T-helper 2 cell treated with Interferon-gamma antibody and Interleukin-4, amounts not matched to agents 5 μg/mL and 100 μg/mL, for 36 hours (primary cell): ENCODE results near the gene DOCK2.
"Not testable (repeated sequence)": the region's sequence is repeated elsewhere in the genome, so short reads cannot be mapped to it uniquely, and the experiment has no call there.

Experiments
- DNase-seq: peaks from one replicate; pipeline ENCODE4 v3.0.0; 2021; ENCODE audit warnings: low spot score
- H3K27ac Mint-ChIP-seq: one replicate; pipeline ENCODE4 v1.8.0; 2021; ENCODE audit warnings: mild to moderate bottlenecking, mixed read lengths
- H3K27me3 Mint-ChIP-seq: one replicate; pipeline ENCODE4 v1.8.0; 2021; ENCODE audit warnings: low read depth, mixed read lengths
- H3K36me3 Mint-ChIP-seq: one replicate; pipeline ENCODE4 v1.8.0; 2021; ENCODE audit warnings: low read depth, mixed read lengths
- H3K4me1 Mint-ChIP-seq: one replicate; pipeline ENCODE4 v1.8.0; 2021; ENCODE audit warnings: low read depth, mixed read lengths
- H3K4me3 Mint-ChIP-seq: one replicate; pipeline ENCODE4 v1.8.0; 2022; ENCODE audit warnings: mild to moderate bottlenecking, moderate library complexity, mixed read lengths
- H3K9me3 Mint-ChIP-seq: one replicate; pipeline ENCODE4 v1.8.0; 2021; ENCODE audit warnings: mixed read lengths

Gene DOCK2

GRCh38 chr5:170075696-170076095 is 438.6 kb downstream of the DOCK2 start:
- H3K4me3 Mint-ChIP-seq = no peak overlapping the region
- no peak for DNase-seq
- no peaks in the 10 kb centered on the region for H3K9me3 Mint-ChIP-seq
- peaks cover 48% of the 10 kb centered on the region for H3K36me3 Mint-ChIP-seq
- H3K27me3 Mint-ChIP-seq = no peaks in the 10 kb centered on the region
- no peaks in the 10 kb centered on the region for H3K4me1 Mint-ChIP-seq
- no peak overlapping the region for H3K27ac Mint-ChIP-seq

- no peak for DNase-seq
- Mint-ChIP-seq H3K36me3 (peaks cover 46% of the 10 kb centered on the region), H3K27ac (no peak overlapping the region), H3K4me1 (no peaks in the 10 kb centered on the region), H3K27me3 (no peaks in the 10 kb centered on the region), H3K9me3 (no peaks in the 10 kb centered on the region), H3K4me3 (no peak overlapping the region)
Observed at GRCh38 chr5:170076211-170076610, 439.1 kb downstream of the DOCK2 start.

GRCh38 chr5:170076739-170077138 is 439.7 kb downstream of the DOCK2 start:
- Mint-ChIP-seq H3K36me3 (peaks cover 43% of the 10 kb centered on the region), H3K4me3 (no peak overlapping the region), H3K4me1 (no peaks in the 10 kb centered on the region), H3K27ac (no peak overlapping the region), H3K9me3 (no peaks in the 10 kb centered on the region), H3K27me3 (no peaks in the 10 kb centered on the region)
- DNase-seq = no peak

DNA sequence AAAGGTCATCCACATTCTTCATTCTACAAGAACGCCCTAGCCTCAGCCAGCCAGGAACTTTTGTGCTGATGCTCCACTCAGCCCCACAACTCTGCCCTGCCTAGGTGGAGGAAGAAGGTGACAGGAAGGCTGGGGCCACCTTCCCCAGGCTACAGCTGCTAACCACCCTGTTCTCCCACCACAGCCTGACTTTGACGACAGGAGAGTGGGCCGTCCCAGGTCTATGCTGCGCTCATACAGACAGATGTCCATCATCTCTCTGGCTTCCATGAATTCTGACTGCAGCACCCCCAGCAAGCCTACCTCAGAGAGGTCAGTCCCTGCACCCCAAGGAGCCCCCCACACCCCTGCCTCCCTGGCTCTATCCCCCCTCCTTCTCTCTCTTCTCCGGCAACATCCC is 440.5 kb downstream of the DOCK2 start:
- no peaks in the 10 kb centered on the region for H3K4me1 Mint-ChIP-seq
- no peaks in the 10 kb centered on the region for H3K9me3 Mint-ChIP-seq
- H3K36me3 Mint-ChIP-seq = peaks cover 48% of the 10 kb centered on the region
- no peak for DNase-seq
- no peaks in the 10 kb centered on the region for H3K27me3 Mint-ChIP-seq
- H3K4me3 Mint-ChIP-seq = no peak overlapping the region
- no peak overlapping the region for H3K27ac Mint-ChIP-seq

GRCh38 chr5:170078458-170078857 is 441.4 kb downstream of the DOCK2 start:
- H3K4me3 Mint-ChIP-seq = no peak overlapping the region
- H3K27ac Mint-ChIP-seq = no peak overlapping the region
- H3K4me1 Mint-ChIP-seq = no peaks in the 10 kb centered on the region
- H3K36me3 Mint-ChIP-seq = peaks cover 55% of the 10 kb centered on the region
- H3K9me3 Mint-ChIP-seq = no peaks in the 10 kb centered on the region
- H3K27me3 Mint-ChIP-seq = no peaks in the 10 kb centered on the region
- no peak for DNase-seq

- no peak overlapping the region for H3K27ac Mint-ChIP-seq
- H3K9me3 Mint-ChIP-seq = no peaks in the 10 kb centered on the region
- H3K4me1 Mint-ChIP-seq = no peaks in the 10 kb centered on the region
- no peaks in the 10 kb centered on the region for H3K27me3 Mint-ChIP-seq
- H3K4me3 Mint-ChIP-seq = no peak overlapping the region
- no peak for DNase-seq
- H3K36me3 Mint-ChIP-seq = peaks cover 60% of the 10 kb centered on the region
Observed at GRCh38 chr5:170078931-170079330, 441.9 kb downstream of the DOCK2 start.

DNA sequence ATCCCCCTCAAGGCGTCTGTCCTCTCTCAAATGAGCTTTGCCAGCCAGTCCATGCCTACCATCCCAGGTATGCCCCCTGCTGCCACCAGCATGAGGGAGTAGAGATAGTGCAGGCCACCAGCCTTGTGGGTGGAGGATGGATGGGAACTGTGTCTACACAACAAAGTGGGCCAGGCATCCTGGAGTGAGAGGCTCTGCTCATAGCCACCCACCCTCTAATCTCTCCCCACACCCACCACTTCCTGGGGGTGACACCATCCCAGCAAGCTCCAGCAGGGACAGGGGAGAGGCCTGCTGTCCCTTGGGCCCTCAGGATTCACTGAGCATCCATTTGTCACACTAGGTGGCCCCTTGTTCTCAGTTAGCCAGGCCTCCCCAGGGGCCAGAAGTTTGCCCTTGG is 443.1 kb downstream of the DOCK2 start:
- no peaks in the 10 kb centered on the region for H3K27me3 Mint-ChIP-seq
- H3K36me3 Mint-ChIP-seq = peaks cover 60% of the 10 kb centered on the region
- H3K9me3 Mint-ChIP-seq = no peaks in the 10 kb centered on the region
- no peak for DNase-seq
- no peaks in the 10 kb centered on the region for H3K4me1 Mint-ChIP-seq
- no peak overlapping the region for H3K27ac Mint-ChIP-seq
- H3K4me3 Mint-ChIP-seq = no peak overlapping the region

- Mint-ChIP-seq H3K27me3 (no peaks in the 10 kb centered on the region), H3K9me3 (no peaks in the 10 kb centered on the region), H3K4me3 (no peak overlapping the region), H3K27ac (no peak overlapping the region), H3K4me1 (no peaks in the 10 kb centered on the region), H3K36me3 (peaks cover 60% of the 10 kb centered on the region)
- no peak for DNase-seq
Observed at GRCh38 chr5:170080786-170081445, 443.8 kb downstream of the DOCK2 start.

DNA sequence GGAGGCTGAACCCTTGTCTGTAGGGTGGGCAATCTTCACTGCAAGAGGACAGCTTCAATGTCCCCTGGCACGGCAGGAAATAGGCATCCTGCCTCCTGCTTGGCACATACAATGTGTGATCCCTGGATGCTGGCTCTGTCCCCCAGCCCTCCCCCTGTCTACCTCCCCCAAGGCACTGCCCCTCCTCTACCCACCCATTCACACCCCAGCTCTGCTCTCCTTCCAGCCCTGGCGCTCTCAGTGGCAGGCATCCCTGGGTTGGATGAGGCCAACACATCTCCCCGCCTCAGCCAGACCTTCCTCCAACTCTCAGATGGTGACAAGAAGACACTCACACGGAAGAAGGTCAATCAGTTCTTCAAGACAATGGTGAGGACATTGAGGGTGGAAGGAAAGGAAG is 444.5 kb downstream of the DOCK2 start:
- Mint-ChIP-seq H3K27ac (no peak overlapping the region), H3K4me1 (no peaks in the 10 kb centered on the region), H3K4me3 (no peak overlapping the region), H3K9me3 (no peaks in the 10 kb centered on the region), H3K27me3 (no peaks in the 10 kb centered on the region), H3K36me3 (peaks cover 62% of the 10 kb centered on the region)
- no peak for DNase-seq

GRCh38 chr5:170082701-170083100 is 445.6 kb downstream of the DOCK2 start:
- no peak overlapping the region for H3K27ac Mint-ChIP-seq
- H3K9me3 Mint-ChIP-seq = no peaks in the 10 kb centered on the region
- DNase-seq = no peak
- H3K27me3 Mint-ChIP-seq = no peaks in the 10 kb centered on the region
- peaks cover 64% of the 10 kb centered on the region for H3K36me3 Mint-ChIP-seq
- no peak overlapping the region for H3K4me3 Mint-ChIP-seq
- H3K4me1 Mint-ChIP-seq = no peaks in the 10 kb centered on the region

GRCh38 chr5:170087168-170087817 is 450.2 kb downstream of the DOCK2 start:
- Mint-ChIP-seq H3K4me3 (no peak overlapping the region), H3K27me3 (no peaks in the 10 kb centered on the region), H3K27ac (no peak overlapping the region), H3K36me3 (peaks cover 34% of the 10 kb centered on the region), H3K9me3 (no peaks in the 10 kb centered on the region), H3K4me1 (no peaks in the 10 kb centered on the region)
- DNase-seq = no peak

DNA sequence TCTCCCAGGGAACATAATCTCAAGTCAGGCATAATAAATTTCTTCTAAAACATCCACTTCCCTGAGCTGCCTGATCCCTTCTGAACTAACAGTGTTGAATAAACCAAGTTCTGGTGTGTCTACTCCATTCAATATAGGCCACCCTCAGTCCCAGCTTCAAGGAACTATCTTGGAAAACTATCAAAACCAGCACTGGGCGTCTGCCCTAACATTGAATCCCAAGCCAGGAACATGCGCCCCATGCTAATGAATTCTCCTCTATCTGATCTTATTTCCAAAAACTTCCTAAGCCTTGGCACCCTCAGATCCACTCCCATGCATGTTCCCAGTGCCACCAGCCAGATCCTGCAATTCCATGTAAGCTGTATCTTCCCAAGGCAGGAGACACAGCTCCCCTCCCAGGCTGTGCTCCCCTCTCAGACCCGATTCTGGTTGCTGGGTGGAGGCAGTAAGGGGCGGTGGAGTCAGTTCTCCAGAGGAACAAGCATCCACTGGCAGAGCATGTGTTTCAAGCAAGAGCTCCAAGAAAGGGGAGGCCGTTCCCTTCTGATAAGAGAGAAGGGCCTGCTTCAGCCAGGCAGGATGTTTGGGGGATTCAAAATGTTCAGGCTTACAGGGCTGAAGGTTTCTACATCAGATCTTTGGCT is 455.5 kb downstream of the DOCK2 start:
- no peak for DNase-seq
- Mint-ChIP-seq H3K27ac (no peak overlapping the region), H3K4me3 (no peak overlapping the region), H3K27me3 (peaks cover 4% of the 10 kb centered on the region), H3K9me3 (no peaks in the 10 kb centered on the region), H3K36me3 (peaks cover under 1% of the 10 kb centered on the region), H3K4me1 (no peaks in the 10 kb centered on the region)

GRCh38 chr5:170094329-170094728 is 457.3 kb downstream of the DOCK2 start:
- H3K4me1 Mint-ChIP-seq, H3K9me3 Mint-ChIP-seq, H3K27ac Mint-ChIP-seq, DNase-seq, H3K27me3 Mint-ChIP-seq, H3K36me3 Mint-ChIP-seq, H3K4me3 Mint-ChIP-seq: not testable (repeated sequence)

DNA sequence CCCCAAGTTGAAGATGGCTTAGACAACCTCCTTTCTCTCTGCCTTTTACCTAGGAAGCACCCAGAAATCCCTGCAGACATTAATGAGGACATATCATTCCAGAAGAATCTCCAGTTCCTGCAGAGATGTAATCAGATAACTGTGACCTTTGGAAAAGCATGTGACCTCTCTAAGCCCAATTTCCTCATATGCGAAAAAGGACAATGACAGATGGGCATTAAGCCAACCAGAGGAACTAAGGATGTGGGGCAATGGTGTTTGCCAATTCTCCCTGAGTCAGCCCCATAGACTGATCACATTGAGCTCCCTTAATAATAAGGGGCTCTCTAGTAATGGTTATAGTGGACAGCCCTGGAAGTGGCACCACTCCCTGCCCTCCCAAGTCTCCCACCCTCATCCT is 458.6 kb downstream of the DOCK2 start:
- peaks cover 9% of the 10 kb centered on the region for H3K27me3 Mint-ChIP-seq
- no peaks in the 10 kb centered on the region for H3K4me1 Mint-ChIP-seq
- no peaks in the 10 kb centered on the region for H3K36me3 Mint-ChIP-seq
- DNase-seq = no peak
- no peak overlapping the region for H3K27ac Mint-ChIP-seq
- no peak overlapping the region for H3K4me3 Mint-ChIP-seq
- H3K9me3 Mint-ChIP-seq = no peaks in the 10 kb centered on the region
